ENCODE results near the gene CCDC85A.

The CCDC85A gene

GRCh38 chr2:56230156-56230555 lies 46.4 kb downstream of the CCDC85A start:
- Histone ChIP-seq H3K9me3 (replicated peaks; ENCODE audit: insufficient read depth, low read length) (no peaks in the 10 kb centered on the region), H3K27me3 (replicated peaks; ENCODE audit: insufficient read depth, low read length) (no peaks in the 10 kb centered on the region), H3K4me1 (ENCODE audit: low read length) (no peaks in the 10 kb centered on the region), H3K27ac (ENCODE audit: low read length) (no peak overlapping the region), H3K4me3 (ENCODE audit: low read length) (no peak overlapping the region), H3K9ac (ENCODE audit: low read length) (no peak overlapping the region), H2AFZ (ENCODE audit: low read length) (no peak overlapping the region), H3K36me3 (replicated peaks; ENCODE audit: insufficient read depth, low read length) (no peaks in the 10 kb centered on the region), H4K20me1 (ENCODE audit: insufficient read depth, low read length) (no peaks in the 10 kb centered on the region), H3K9me2 (replicated peaks; ENCODE audit: insufficient read depth, low read length) (no peaks in the 10 kb centered on the region), H3K4me2 (ENCODE audit: low read depth, low read length) (no peak overlapping the region), H3F3A (ENCODE audit: insufficient read depth, low read length) (no peaks in the 10 kb centered on the region), H3K79me2 (ENCODE audit: low read length) (no peaks in the 10 kb centered on the region)
- TF ChIP-seq CTCF (IDR thresholded peaks at IDR 0.05; ENCODE audit: low read length), result no peak
- TF ChIP-seq EZH2phosphoT487 (IDR thresholded peaks at IDR 0.05; ENCODE audit: low read length), result no peak
- no peak for TF ChIP-seq EZH2 (optimal IDR thresholded peaks at IDR 0.05; ENCODE audit: low read depth, low read length)
- no peak for DNase-seq

GRCh38 chr2:56231361-56231760 lies 47.6 kb downstream of the CCDC85A start:
- Histone ChIP-seq H3K4me3 (ENCODE audit: low read length) (no peak overlapping the region), H3K27ac (ENCODE audit: low read length) (no peak overlapping the region)
- TF ChIP-seq CTCF (IDR thresholded peaks at IDR 0.05; ENCODE audit: low read length) (no peak), EZH2 (optimal IDR thresholded peaks at IDR 0.05; ENCODE audit: low read depth, low read length) (no peak), EZH2phosphoT487 (IDR thresholded peaks at IDR 0.05; ENCODE audit: low read length) (no peak)

GRCh38 chr2:56232912-56233311 lies 49.1 kb downstream of the CCDC85A start:
- H3K9ac ChIP-seq (ENCODE audit: low read length), result no peak overlapping the region
- no peak for DNase-seq
- no peak overlapping the region for H3K4me2 ChIP-seq (ENCODE audit: low read depth, low read length)
- no peaks in the 10 kb centered on the region for H3F3A ChIP-seq (ENCODE audit: insufficient read depth, low read length)
- H3K36me3 ChIP-seq (replicated peaks; ENCODE audit: insufficient read depth, low read length), result no peaks in the 10 kb centered on the region
- no peaks in the 10 kb centered on the region for H3K4me1 ChIP-seq (ENCODE audit: low read length)
- TF ChIP-seq CTCF (IDR thresholded peaks at IDR 0.05; ENCODE audit: low read length) (no peak), EZH2 (optimal IDR thresholded peaks at IDR 0.05; ENCODE audit: low read depth, low read length) (no peak), EZH2phosphoT487 (IDR thresholded peaks at IDR 0.05; ENCODE audit: low read length) (no peak)
- no peaks in the 10 kb centered on the region for H3K27me3 ChIP-seq (replicated peaks; ENCODE audit: insufficient read depth, low read length)
- H3K4me3 ChIP-seq (ENCODE audit: low read length), result no peak overlapping the region
- no peak overlapping the region for H3K27ac ChIP-seq (ENCODE audit: low read length)
- H2AFZ ChIP-seq (ENCODE audit: low read length), result no peak overlapping the region
- H3K79me2 ChIP-seq (ENCODE audit: low read length), result no peaks in the 10 kb centered on the region
- no peaks in the 10 kb centered on the region for H3K9me3 ChIP-seq (replicated peaks; ENCODE audit: insufficient read depth, low read length)
- H4K20me1 ChIP-seq (ENCODE audit: insufficient read depth, low read length), result no peaks in the 10 kb centered on the region
- no peaks in the 10 kb centered on the region for H3K9me2 ChIP-seq (replicated peaks; ENCODE audit: insufficient read depth, low read length)

More at GRCh38 chr2:56231361-56231760, 47.6 kb downstream of the CCDC85A start:
- no peak overlapping the region for H3K4me2 ChIP-seq (ENCODE audit: low read depth, low read length)
- no peaks in the 10 kb centered on the region for H3K36me3 ChIP-seq (replicated peaks; ENCODE audit: insufficient read depth, low read length)
- H4K20me1 ChIP-seq (ENCODE audit: insufficient read depth, low read length), result no peaks in the 10 kb centered on the region
- H3K9me2 ChIP-seq (replicated peaks; ENCODE audit: insufficient read depth, low read length), result no peaks in the 10 kb centered on the region
- no peaks in the 10 kb centered on the region for H3K27me3 ChIP-seq (replicated peaks; ENCODE audit: insufficient read depth, low read length)
- no peak overlapping the region for H2AFZ ChIP-seq (ENCODE audit: low read length)
- no peak overlapping the region for H3K9ac ChIP-seq (ENCODE audit: low read length)
- H3F3A ChIP-seq (ENCODE audit: insufficient read depth, low read length), result no peaks in the 10 kb centered on the region
- H3K4me1 ChIP-seq (ENCODE audit: low read length), result no peaks in the 10 kb centered on the region
- no peak for DNase-seq
- H3K9me3 ChIP-seq (replicated peaks; ENCODE audit: insufficient read depth, low read length), result no peaks in the 10 kb centered on the region
- no peaks in the 10 kb centered on the region for H3K79me2 ChIP-seq (ENCODE audit: low read length)

Data from MM.1S (cell line).